HG02852 (cell line): Measurements from ENCODE around the gene TPRG1L.
"Not testable (repeated sequence)": the region's sequence is repeated elsewhere in the genome, so short reads cannot be mapped to it uniquely, and the experiment has no call there.

Source experiments
- ATAC-seq: cut with Tn5 transposase; IDR thresholded peaks from one replicate; pipeline ENCODE4 v1.9.1; 2021; ENCODE audit warnings: mild to moderate bottlenecking, moderate library complexity; ENCODE audit not compliant: unreplicated experiment

TPRG1L gene

GRCh38 chr1:3624200-3625136 is at the start of gene TPRG1L:
TSS of gene TPRG1L (plus strand) at chr1:3625015. CDS start at chr1:3625073, 58 bp downstream.
- ATAC-seq, result peak; percentile 94

- ATAC-seq, result not testable (repeated sequence)
Measured at GRCh38 chr1:3575515-3575914, 49.3 kb upstream of the TPRG1L start.

GRCh38 chr1:3575993-3576392 is 48.8 kb upstream of the TPRG1L start:
- ATAC-seq, result no peak

- ATAC-seq, result no peak
Measured at GRCh38 chr1:3577300-3577699, 47.5 kb upstream of the TPRG1L start.

GRCh38 chr1:3577711-3578432 is 46.9 kb upstream of the TPRG1L start:
- no peak for ATAC-seq

GRCh38 chr1:3578433-3578805 is 46.4 kb upstream of the TPRG1L start:
- ATAC-seq, result no peak

- no peak for ATAC-seq
Measured at GRCh38 chr1:3578906-3579305, 45.9 kb upstream of the TPRG1L start.

GRCh38 chr1:3579626-3580025 is 45.2 kb upstream of the TPRG1L start:
- ATAC-seq, result no peak

- no peak for ATAC-seq
Measured at GRCh38 chr1:3580231-3580630, 44.6 kb upstream of the TPRG1L start.

- no peak for ATAC-seq
Measured at GRCh38 chr1:3581296-3582036, 43.3 kb upstream of the TPRG1L start.

- not testable (repeated sequence) for ATAC-seq
Measured at GRCh38 chr1:3583751-3584150, 41.1 kb upstream of the TPRG1L start.

- no peak for ATAC-seq
Measured at GRCh38 chr1:3584915-3585314, 39.9 kb upstream of the TPRG1L start.

- not testable (repeated sequence) for ATAC-seq
Measured at GRCh38 chr1:3585353-3585868, 39.4 kb upstream of the TPRG1L start.

GRCh38 chr1:3585940-3586568 is 38.8 kb upstream of the TPRG1L start:
- ATAC-seq, result no peak

GRCh38 chr1:3586986-3587759 is 37.6 kb upstream of the TPRG1L start:
- no peak for ATAC-seq

- ATAC-seq, result no peak
Measured at GRCh38 chr1:3588395-3588794, 36.4 kb upstream of the TPRG1L start.

GRCh38 chr1:3590139-3590763 is 34.6 kb upstream of the TPRG1L start:
- ATAC-seq, result no peak

- ATAC-seq, result no peak
Measured at GRCh38 chr1:3590951-3591865, 33.6 kb upstream of the TPRG1L start.
